Measurements from ENCODE around the gene ZNF536.
"Not testable (repeated sequence)": the region's sequence is repeated elsewhere in the genome, so short reads cannot be mapped to it uniquely, and the experiment has no call there.

The ZNF536 gene

DNA sequence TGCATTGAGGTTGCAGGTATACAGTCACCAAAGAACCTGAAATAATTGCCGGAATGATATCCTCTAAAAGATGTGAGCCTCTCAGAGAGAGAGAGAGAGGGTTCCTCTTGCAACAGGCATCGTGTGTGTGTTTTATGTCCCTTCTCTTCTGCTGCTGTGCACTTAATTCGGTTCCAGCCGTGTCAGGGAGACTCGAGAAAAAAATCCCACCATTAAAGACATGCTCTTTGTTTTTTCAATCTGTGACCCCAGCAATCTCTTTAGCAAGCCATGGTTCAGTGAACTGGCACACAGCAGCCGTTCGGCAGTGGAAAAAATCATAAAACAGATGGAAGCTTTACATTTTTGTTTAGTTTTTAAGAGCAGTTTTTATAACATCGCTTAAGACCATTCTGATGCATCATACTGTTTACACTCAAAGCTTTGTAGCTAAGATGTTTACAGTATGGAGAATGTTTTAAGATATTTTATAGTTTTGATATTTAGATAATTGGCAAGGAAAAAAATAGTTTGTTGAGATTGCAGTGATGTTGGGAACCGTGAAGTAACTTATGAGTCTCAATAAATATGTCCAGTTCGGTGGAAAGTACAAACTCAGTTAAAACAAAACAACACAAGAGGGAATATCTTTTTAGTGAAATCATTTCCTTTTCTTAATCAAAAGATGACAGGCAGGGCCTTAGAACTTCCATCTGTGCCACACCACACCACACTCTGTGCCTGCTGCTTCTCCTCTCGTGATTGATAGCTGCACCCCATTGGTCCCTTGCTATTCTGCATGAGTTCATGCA lies 31.2 kb upstream of the ZNF536 start:
- ChIA-PET CTCF (no interaction called here), POLR2A (ENCODE audit: low non-redundant PET) (no interaction called here)
- TF ChIP-seq, protein P1, sequence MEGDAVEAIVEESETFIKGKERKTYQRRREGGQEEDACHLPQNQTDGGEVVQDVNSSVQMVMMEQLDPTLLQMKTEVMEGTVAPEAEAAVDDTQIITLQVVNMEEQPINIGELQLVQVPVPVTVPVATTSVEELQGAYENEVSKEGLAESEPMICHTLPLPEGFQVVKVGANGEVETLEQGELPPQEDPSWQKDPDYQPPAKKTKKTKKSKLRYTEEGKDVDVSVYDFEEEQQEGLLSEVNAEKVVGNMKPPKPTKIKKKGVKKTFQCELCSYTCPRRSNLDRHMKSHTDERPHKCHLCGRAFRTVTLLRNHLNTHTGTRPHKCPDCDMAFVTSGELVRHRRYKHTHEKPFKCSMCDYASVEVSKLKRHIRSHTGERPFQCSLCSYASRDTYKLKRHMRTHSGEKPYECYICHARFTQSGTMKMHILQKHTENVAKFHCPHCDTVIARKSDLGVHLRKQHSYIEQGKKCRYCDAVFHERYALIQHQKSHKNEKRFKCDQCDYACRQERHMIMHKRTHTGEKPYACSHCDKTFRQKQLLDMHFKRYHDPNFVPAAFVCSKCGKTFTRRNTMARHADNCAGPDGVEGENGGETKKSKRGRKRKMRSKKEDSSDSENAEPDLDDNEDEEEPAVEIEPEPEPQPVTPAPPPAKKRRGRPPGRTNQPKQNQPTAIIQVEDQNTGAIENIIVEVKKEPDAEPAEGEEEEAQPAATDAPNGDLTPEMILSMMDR (conservative IDR thresholded peaks at IDR 0.05; ENCODE audit: low read depth), result no peak
- no peak overlapping the region for H3K27ac ChIP-seq
- DNase-seq (ENCODE audit: low spot score), result no peak

DNA sequence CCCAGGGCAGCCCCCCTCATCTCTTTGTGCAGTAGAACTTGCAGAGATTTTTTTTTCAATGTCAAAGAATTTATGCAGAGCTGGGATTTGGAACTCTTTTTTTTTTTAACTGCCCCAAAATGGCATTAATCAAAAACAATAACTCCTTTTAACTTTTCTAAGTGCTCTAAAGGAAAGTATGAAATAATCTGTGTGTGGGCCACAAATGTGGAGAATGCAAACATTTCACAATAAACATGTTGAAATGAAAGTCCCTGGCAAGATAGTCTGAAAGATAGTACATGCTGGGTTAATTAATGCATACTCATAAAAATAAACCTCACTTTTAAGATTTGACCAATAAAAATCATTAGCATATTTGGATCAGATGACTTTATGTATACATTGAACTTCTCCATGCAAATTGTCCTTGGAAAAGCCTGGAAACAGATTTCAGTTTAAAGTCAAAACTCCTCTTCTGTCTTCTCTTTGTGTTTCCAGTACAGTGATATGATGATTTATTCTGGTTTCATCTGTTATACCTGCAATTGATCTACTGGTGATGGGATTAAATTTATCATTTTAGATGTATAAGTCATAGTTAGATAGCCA lies 30.5 kb upstream of the ZNF536 start:
- ChIA-PET CTCF (no interaction called here), POLR2A (ENCODE audit: low non-redundant PET) (no interaction called here)
- TF ChIP-seq, protein P1 (conservative IDR thresholded peaks at IDR 0.05; ENCODE audit: low read depth), result no peak
- no peak overlapping the region for H3K27ac ChIP-seq
- no peak for DNase-seq (ENCODE audit: low spot score)

DNA sequence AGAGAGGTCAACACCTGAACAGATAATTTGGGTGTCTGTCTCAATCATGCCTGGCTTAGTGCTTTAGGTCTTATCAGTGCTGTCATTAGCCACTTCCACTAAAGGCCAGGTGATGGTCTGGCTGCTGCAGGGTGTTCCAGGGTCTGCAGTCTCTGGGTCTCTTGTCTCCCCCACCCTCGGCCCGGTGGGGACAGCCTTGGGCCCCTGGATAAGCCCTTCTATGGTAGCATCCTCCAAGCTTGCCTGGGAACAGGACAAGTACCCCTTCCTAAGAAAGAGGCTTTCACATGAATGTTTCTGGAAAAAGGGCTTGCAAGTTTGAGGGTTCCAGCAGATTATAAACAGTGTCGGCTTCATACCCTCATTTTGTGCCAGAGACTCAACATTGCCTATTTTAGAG lies 29.3 kb upstream of the ZNF536 start:
- DNase-seq (ENCODE audit: low spot score), result no peak
- TF ChIP-seq, protein P1 (conservative IDR thresholded peaks at IDR 0.05; ENCODE audit: low read depth), result no peak
- CTCF ChIA-PET, result interaction anchor here (0.6 kb wide), 1 partner anchor 221 kb away, joined by 3 read pairs; no protein-coding TSS in a partner anchor
- H3K27ac ChIP-seq, result no peak overlapping the region
- POLR2A ChIA-PET (ENCODE audit: low non-redundant PET), result no interaction called here

DNA sequence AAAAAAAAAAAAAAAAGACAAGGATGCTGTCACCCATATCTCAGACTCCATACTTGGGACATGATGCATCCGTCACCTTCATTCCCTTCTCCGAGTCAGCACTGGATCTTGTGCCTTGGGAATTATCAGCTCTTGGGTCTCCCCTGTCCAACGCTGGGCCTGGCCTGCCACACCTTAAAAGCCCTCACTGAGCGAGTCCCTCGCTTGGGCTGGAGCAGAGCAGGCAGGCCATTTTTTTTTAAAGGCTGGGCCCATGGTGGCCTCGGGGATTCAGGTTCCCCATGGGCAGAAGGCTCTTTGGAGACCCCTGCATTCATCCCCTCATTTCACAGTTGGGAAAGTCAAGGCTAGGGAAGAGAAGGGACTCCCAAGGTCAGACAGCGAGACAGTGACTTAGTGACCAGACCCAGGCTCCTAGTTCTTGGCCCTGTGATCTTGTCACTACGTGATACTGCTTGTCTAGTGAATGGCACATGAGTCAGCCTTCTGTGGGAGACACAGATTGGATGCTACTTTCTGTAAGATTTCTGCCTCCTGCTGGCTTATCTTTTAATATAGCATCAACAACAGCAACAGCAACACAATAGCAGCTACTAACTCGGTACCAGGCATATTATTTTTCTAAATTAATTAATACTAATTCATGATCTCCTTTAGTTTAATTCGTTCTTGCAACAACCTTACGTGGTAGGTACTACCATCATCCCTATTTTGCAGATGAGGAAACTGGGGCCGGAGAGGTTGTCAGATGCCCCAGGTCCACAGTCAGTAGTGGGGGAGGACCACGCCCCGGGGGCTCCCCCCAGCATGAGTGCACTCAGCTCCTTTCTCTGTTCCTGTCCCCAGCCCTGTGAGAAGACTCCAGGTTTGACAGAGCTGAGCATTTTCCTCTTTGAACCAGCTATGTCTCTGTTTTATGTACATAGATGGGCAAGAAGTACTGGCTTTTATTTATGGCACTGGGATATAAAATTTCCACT lies 27.4 kb upstream of the ZNF536 start:
- no peak overlapping the region for H3K27ac ChIP-seq
- TF ChIP-seq, protein P1 (conservative IDR thresholded peaks at IDR 0.05; ENCODE audit: low read depth), result no peak
- ChIA-PET CTCF (no interaction called here), POLR2A (ENCODE audit: low non-redundant PET) (no interaction called here)
- no peak for DNase-seq (ENCODE audit: low spot score)

DNA sequence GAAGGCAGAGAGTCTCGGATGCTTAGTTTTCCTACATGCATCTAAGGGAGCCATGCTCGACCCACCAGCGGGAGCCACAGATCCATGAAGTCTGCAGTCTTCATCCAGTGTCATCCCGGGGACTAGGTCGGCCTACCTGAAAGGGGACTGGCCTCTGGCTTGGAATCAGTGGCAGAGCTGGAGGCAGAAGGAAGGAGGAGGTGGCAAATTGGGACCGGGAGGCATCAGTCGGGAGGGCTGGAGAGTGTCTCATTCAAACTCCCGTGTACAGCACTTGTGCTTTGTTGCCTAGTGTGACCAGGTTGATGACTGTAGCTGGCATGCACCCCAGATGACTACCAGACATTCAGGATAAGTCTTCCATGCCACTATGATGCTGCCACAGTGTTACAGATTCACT lies 26.5 kb upstream of the ZNF536 start:
- TF ChIP-seq, protein P1 (conservative IDR thresholded peaks at IDR 0.05; ENCODE audit: low read depth), result no peak
- ChIA-PET CTCF (no interaction called here), POLR2A (ENCODE audit: low non-redundant PET) (no interaction called here)
- H3K27ac ChIP-seq, result no peak overlapping the region
- no peak for DNase-seq (ENCODE audit: low spot score)

DNA sequence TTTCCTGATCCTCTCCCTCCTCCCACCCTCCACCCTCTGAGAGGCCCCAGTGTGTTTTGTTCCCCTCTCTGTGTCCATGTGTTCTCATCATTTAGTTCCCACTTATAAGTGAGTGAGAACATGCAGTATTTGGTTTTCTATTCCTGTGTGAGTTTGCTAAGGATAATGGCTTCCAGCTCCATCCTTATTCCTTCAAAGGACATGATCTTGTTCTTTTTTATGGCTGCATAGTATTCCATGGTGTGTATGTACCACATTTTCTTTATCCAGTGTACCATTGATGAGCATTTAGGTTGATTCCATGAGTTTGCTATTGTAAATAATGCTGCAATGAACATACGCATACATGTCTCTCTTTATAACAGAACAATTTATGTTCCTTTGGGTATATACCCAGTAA lies 25.7 kb upstream of the ZNF536 start:
- POLR2A ChIA-PET (ENCODE audit: low non-redundant PET); CTCF ChIA-PET; DNase-seq (ENCODE audit: low spot score); H3K27ac ChIP-seq: not testable (repeated sequence)

Data from RWPE1 (cell line).